Nephron progenitor cell (in vitro differentiated cells): Measurements from ENCODE around the gene RNF214.

Source experiments
- DNase-seq: peaks from one replicate; pipeline ENCODE4 v3.0.0; 2021
- H3K27ac Mint-ChIP-seq: 2 replicates; pipeline ENCODE4 v1.8.0; 2021; ENCODE audit warnings: mild to moderate bottlenecking, moderate library complexity, mixed read lengths
- H3K27me3 Mint-ChIP-seq: 2 replicates; pipeline ENCODE4 v1.8.0; 2021; ENCODE audit warnings: mild to moderate bottlenecking, low read depth, mixed read lengths; ENCODE audit not compliant: poor library complexity
- H3K36me3 Mint-ChIP-seq: 2 replicates; pipeline ENCODE4 v1.8.0; 2021; ENCODE audit warnings: low read depth, mixed read lengths
- H3K4me1 Mint-ChIP-seq: 2 replicates; pipeline ENCODE4 v1.8.0; 2021; ENCODE audit warnings: mixed read lengths
- H3K4me3 Mint-ChIP-seq: 2 replicates; pipeline ENCODE4 v1.8.0; 2021; ENCODE audit warnings: mild to moderate bottlenecking, moderate library complexity, mixed read lengths
- H3K9me3 Mint-ChIP-seq: 2 replicates; pipeline ENCODE4 v1.8.0; 2021; ENCODE audit warnings: mild to moderate bottlenecking, moderate library complexity, mixed read lengths
- CTCF ChIP-seq: fragments of 200-600 bp; sonication (generic); IDR thresholded peaks from 2 replicates; pipeline ENCODE4 v1.5.0; 2021; ENCODE audit warnings: antibody characterized with exemption

Gene RNF214

GRCh38 chr11:117199916-117200812 lies 32.3 kb upstream of the RNF214 start:
- no peak overlapping the region for H3K27ac Mint-ChIP-seq
- TF ChIP-seq CTCF = no peak
- H3K36me3 Mint-ChIP-seq = peaks cover 17% of the 10 kb centered on the region
- no peaks in the 10 kb centered on the region for H3K9me3 Mint-ChIP-seq
- peak overlapping the region; percentile 71 for H3K4me3 Mint-ChIP-seq
- H3K4me1 Mint-ChIP-seq = peaks cover 73% of the 10 kb centered on the region
- DNase-seq = no peak
- H3K27me3 Mint-ChIP-seq = peaks cover 7% of the 10 kb centered on the region

GRCh38 chr11:117200813-117201657 lies 31.4 kb upstream of the RNF214 start:
- peaks cover 20% of the 10 kb centered on the region for H3K36me3 Mint-ChIP-seq
- no peak for TF ChIP-seq CTCF
- no peaks in the 10 kb centered on the region for H3K9me3 Mint-ChIP-seq
- peaks cover 7% of the 10 kb centered on the region for H3K27me3 Mint-ChIP-seq
- DNase-seq = no peak
- no peak overlapping the region for H3K27ac Mint-ChIP-seq
- H3K4me1 Mint-ChIP-seq = peaks cover 78% of the 10 kb centered on the region
- peak overlapping the region; percentile 67 for H3K4me3 Mint-ChIP-seq

- no peak overlapping the region for H3K27ac Mint-ChIP-seq
Measured at GRCh38 chr11:117201658-117202305, 30.7 kb upstream of the RNF214 start.

GRCh38 chr11:117202386-117203068 lies 29.9 kb upstream of the RNF214 start:
- Mint-ChIP-seq H3K4me3 (no peak overlapping the region), H3K27me3 (peaks cover 7% of the 10 kb centered on the region), H3K9me3 (no peaks in the 10 kb centered on the region), H3K27ac (peak overlapping the region; percentile 36), H3K36me3 (peaks cover 20% of the 10 kb centered on the region), H3K4me1 (peaks cover 79% of the 10 kb centered on the region)
- TF ChIP-seq CTCF = no peak
- DNase-seq = no peak

More at GRCh38 chr11:117201658-117202305, 30.7 kb upstream of the RNF214 start:
- Mint-ChIP-seq H3K4me1 (peaks cover 81% of the 10 kb centered on the region), H3K9me3 (no peaks in the 10 kb centered on the region), H3K27me3 (peaks cover 7% of the 10 kb centered on the region), H3K4me3 (no peak overlapping the region), H3K36me3 (peaks cover 20% of the 10 kb centered on the region)
- TF ChIP-seq CTCF = no peak
- DNase-seq = no peak

- Mint-ChIP-seq H3K9me3 (no peaks in the 10 kb centered on the region), H3K27ac (peak overlapping the region; percentile 36), H3K4me3 (no peak overlapping the region), H3K4me1 (peaks cover 74% of the 10 kb centered on the region), H3K27me3 (peaks cover 7% of the 10 kb centered on the region), H3K36me3 (peaks cover 20% of the 10 kb centered on the region)
- no peak for TF ChIP-seq CTCF
- DNase-seq = no peak
Measured at GRCh38 chr11:117203069-117203407, 29.4 kb upstream of the RNF214 start.
